ENCODE data around the gene C1orf198.

GRCh38 chr1:230807029-230807428 lies 61.3 kb downstream of the C1orf198 start:
- TF ChIP-seq CTCF (IDR thresholded peaks at IDR 0.05) (no peak), POLR2A (IDR thresholded peaks at IDR 0.05) (no peak)

Data from thyroid gland (tissue), 4 donors.